Hematopoietic multipotent progenitor cell (in vitro differentiated cells): ENCODE measurements around the gene NEK11. TPM values are rescaled to one million over a fixed set of nuclear protein-coding genes. Genes with fewer than 3 reads are reported as not detected.
"Not testable (repeated sequence)": the region's sequence is repeated elsewhere in the genome, so short reads cannot be mapped to it uniquely, and the experiment has no call there.

Source experiments
- DNase-seq, 3 donors: peaks; one replicate each; pipeline ENCODE4 v3.0.0-alpha.2; 2011 to 2015; ENCODE audit warnings: low read depth in 2 of 3, low spot score in 2 of 3
- total RNA-seq: library from RNA; depleted of rRNA; stranded (reverse); fragments of >200 nt; gene quantifications from one replicate; pipeline ENCODE4 v1.2.3, GENCODE V29; 2012

The NEK11 gene
- total RNA-seq, 1 donor: 2.2 TPM

- DNase-seq: no peak
Measured at GRCh38 chr3:131283862-131284261, 257.2 kb downstream of the NEK11 start.

- no peak for DNase-seq
Measured at GRCh38 chr3:131284302-131284701, 257.6 kb downstream of the NEK11 start.

GRCh38 chr3:131285456-131285855, 258.8 kb downstream of the NEK11 start:
- DNase-seq: no peak

GRCh38 chr3:131299836-131300235, 273.2 kb downstream of the NEK11 start:
- no peak for DNase-seq

GRCh38 chr3:131303848-131304247, 277.2 kb downstream of the NEK11 start:
- DNase-seq: no peak

GRCh38 chr3:131304890-131305289, 278.2 kb downstream of the NEK11 start:
- DNase-seq: no peak

- DNase-seq: no peak
Measured at GRCh38 chr3:131306242-131306641, 279.6 kb downstream of the NEK11 start.

- no peak for DNase-seq
Measured at GRCh38 chr3:131314318-131314717, 287.6 kb downstream of the NEK11 start.

- no peak for DNase-seq
Measured at GRCh38 chr3:131315162-131315561, 288.5 kb downstream of the NEK11 start.

GRCh38 chr3:131317667-131318066, 291.0 kb downstream of the NEK11 start:
- DNase-seq: no peak

- no peak for DNase-seq
Measured at GRCh38 chr3:131323014-131323413, 296.3 kb downstream of the NEK11 start.

- DNase-seq: no peak
Measured at GRCh38 chr3:131323792-131324191, 297.1 kb downstream of the NEK11 start.

- DNase-seq: no peak
Measured at GRCh38 chr3:131324923-131325322, 298.2 kb downstream of the NEK11 start.

- no peak for DNase-seq
Measured at GRCh38 chr3:131326307-131326706, 299.6 kb downstream of the NEK11 start.

GRCh38 chr3:131328721-131329120, 302.0 kb downstream of the NEK11 start:
- no peak for DNase-seq

- DNase-seq: no peak
Measured at GRCh38 chr3:131329774-131330173, 303.1 kb downstream of the NEK11 start.

- not testable (repeated sequence) for DNase-seq
Measured at GRCh38 chr3:131331456-131332085, 304.9 kb downstream of the NEK11 start.

- no peak for DNase-seq
Measured at GRCh38 chr3:131338948-131339640, 312.4 kb downstream of the NEK11 start.

- DNase-seq: no peak
Measured at GRCh38 chr3:131341761-131342160, 315.1 kb downstream of the NEK11 start.

- no peak for DNase-seq
Measured at GRCh38 chr3:131348911-131349310, 322.2 kb downstream of the NEK11 start.

- DNase-seq: no peak
Measured at GRCh38 chr3:131349454-131349853, 322.8 kb downstream of the NEK11 start.

- no peak for DNase-seq
Measured at GRCh38 chr3:131349946-131350347, 323.3 kb downstream of the NEK11 start.
